Hematopoietic multipotent progenitor cell (in vitro differentiated cells): ENCODE measurements around the gene IFIT5. TPM values are rescaled to one million over a fixed set of nuclear protein-coding genes. Genes with fewer than 3 reads are reported as not detected.

Source experiments
- total RNA-seq: library from RNA; depleted of rRNA; stranded (reverse); fragments of >200 nt; gene quantifications from one replicate; pipeline ENCODE4 v1.2.3, GENCODE V29; 2012

The IFIT5 gene
- total RNA-seq, 1 donor, result 9.2 TPM

Other genes starting within 250 kb of the IFIT5 start
- not detected for gene CH25H, start 207.3 kb upstream of the IFIT5 start, total RNA-seq
- 37.2 TPM for gene LIPA, start 162.8 kb upstream of the IFIT5 start, total RNA-seq
- gene IFIT2, start 112.5 kb upstream of the IFIT5 start, total RNA-seq, result 3.0 TPM
- 11.6 TPM for gene IFIT3, start 86.6 kb upstream of the IFIT5 start, total RNA-seq
- under 0.01 TPM for gene IFIT1B, start 36.5 kb upstream of the IFIT5 start, total RNA-seq
- 4.6 TPM for gene IFIT1, start 21.9 kb upstream of the IFIT5 start, total RNA-seq
- gene SLC16A12, start 121.0 kb downstream of the IFIT5 start, total RNA-seq, result not detected
- 3.8 TPM for gene PANK1, start 230.7 kb downstream of the IFIT5 start, total RNA-seq